ENCODE data around the gene MRPL2. TPM values are rescaled to one million over a fixed set of nuclear protein-coding genes. Genes with fewer than 3 reads are reported as not detected.

Gene MRPL2
- total RNA-seq, 2 experiments from 2014 or later = 108 TPM

DNA sequence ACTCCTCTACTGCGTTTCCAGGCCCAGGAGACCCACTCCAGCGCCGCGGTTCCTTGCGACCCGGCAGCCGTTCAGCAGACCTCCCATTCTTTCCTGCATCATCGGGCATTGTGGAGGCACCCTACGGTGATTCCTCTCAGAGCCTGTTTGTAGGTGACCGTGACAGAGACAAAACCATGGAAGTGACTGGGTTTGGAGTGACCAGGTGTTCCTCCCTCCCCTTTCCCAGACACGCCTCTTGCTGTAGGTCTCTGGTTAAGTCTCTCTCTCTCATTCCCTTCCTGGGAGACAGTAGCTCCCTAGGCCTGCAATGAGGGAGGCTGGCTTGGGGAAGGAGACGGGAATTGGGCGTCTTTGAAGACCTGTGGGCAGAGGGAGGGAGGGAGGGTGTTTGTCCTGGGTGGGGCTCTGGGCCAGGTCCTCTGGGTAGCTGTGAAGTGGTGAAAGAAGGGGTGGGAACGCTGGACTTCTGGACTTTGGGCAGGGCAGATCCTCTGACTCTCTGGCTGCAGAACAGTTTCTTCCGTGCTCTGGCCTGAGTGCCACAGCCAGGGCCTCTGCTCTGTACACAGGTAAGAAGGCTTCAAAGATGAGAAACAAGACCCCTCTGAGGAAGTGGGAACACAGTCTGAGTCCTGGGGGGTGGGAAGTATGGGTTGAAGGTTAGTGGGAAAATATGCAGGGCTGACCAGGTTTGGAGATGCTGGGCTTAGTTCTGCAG is 960 bp upstream of the MRPL2 start:
- TF ChIP-seq, protein P1, sequence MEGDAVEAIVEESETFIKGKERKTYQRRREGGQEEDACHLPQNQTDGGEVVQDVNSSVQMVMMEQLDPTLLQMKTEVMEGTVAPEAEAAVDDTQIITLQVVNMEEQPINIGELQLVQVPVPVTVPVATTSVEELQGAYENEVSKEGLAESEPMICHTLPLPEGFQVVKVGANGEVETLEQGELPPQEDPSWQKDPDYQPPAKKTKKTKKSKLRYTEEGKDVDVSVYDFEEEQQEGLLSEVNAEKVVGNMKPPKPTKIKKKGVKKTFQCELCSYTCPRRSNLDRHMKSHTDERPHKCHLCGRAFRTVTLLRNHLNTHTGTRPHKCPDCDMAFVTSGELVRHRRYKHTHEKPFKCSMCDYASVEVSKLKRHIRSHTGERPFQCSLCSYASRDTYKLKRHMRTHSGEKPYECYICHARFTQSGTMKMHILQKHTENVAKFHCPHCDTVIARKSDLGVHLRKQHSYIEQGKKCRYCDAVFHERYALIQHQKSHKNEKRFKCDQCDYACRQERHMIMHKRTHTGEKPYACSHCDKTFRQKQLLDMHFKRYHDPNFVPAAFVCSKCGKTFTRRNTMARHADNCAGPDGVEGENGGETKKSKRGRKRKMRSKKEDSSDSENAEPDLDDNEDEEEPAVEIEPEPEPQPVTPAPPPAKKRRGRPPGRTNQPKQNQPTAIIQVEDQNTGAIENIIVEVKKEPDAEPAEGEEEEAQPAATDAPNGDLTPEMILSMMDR (IDR thresholded peaks at IDR 0.05) = no peak
- ATAC-seq = no peak
- no peak for DNase-seq
- intact Hi-C loops (cut with micrococcal nuclease) = no loop called here
- Mint-ChIP-seq H3K4me3 (peak overlapping the region; percentile 81), H3K27ac (peak overlapping the region; percentile 92), H3K9me3 (no peaks in the 10 kb centered on the region), H3K27me3 (no peaks in the 10 kb centered on the region), H3K4me1 (ENCODE audit: low read depth) (peaks cover 35% of the 10 kb centered on the region), H3K36me3 (ENCODE audit: low read depth) (peaks cover 29% of the 10 kb centered on the region)
- ChIA-PET POLR2A (interaction anchor here (1.3 to 2.6 kb wide), 2 partner anchors 46 to 84 kb away, joined by 6 read pairs; partner anchors contain the start of genes KLHDC3 and MEA1), CTCF (interaction anchor here (1.1 to 4.2 kb wide), 3 partner anchors 9 to 110 kb away, joined by 3 to 32 read pairs (median 4); no protein-coding TSS in a partner anchor)

DNA sequence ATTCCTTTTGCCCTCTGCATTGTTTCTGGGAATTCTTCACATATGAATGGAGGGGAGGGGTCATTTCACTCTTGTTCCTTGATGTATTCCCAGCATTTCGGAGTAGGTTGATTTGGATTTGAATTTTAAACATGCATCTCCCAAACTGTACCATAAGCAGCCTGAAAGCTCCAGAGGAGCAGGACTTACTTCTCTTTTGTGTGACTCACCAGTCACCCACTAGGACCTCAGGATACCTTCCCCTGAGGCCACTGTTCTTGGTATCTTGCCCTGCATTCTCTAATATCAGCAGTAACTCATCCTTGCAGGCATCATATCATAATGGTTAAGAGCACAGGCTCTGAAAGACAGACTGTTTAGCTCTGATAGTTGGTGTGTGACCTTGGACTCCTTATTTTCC is 703 bp downstream of the MRPL2 start:
- H3K4me1 Mint-ChIP-seq (ENCODE audit: low read depth) = peaks cover 42% of the 10 kb centered on the region
- H3K27ac Mint-ChIP-seq = peak overlapping the region; percentile 92
- H3K36me3 Mint-ChIP-seq (ENCODE audit: low read depth) = peaks cover 35% of the 10 kb centered on the region
- peak overlapping the region; percentile 81 for H3K4me3 Mint-ChIP-seq
- H3K9me3 Mint-ChIP-seq = no peaks in the 10 kb centered on the region
- TF ChIP-seq, protein P1 (IDR thresholded peaks at IDR 0.05) = no peak
- CTCF ChIA-PET = interaction anchor here (1.0 to 4.2 kb wide), 2 partner anchors 50 to 85 kb away, joined by 3 to 32 read pairs; no protein-coding TSS in a partner anchor
- intact Hi-C loops (cut with micrococcal nuclease) = loop anchor here (5.0 to 10.0 kb wide), 2 partner anchors 46 to 154 kb away; partner anchors contain the start of genes KLHDC3 and MEA1
- no peak for DNase-seq
- POLR2A ChIA-PET = interaction anchor here (0.7 to 2.6 kb wide), 5 partner anchors 18 to 390 kb away, joined by 3 to 6 read pairs (median 5); partner anchors contain the start of genes KLHDC3, MEA1, PPP2R5D and PTK7
- H3K27me3 Mint-ChIP-seq = no peaks in the 10 kb centered on the region
- no peak for ATAC-seq

DNA sequence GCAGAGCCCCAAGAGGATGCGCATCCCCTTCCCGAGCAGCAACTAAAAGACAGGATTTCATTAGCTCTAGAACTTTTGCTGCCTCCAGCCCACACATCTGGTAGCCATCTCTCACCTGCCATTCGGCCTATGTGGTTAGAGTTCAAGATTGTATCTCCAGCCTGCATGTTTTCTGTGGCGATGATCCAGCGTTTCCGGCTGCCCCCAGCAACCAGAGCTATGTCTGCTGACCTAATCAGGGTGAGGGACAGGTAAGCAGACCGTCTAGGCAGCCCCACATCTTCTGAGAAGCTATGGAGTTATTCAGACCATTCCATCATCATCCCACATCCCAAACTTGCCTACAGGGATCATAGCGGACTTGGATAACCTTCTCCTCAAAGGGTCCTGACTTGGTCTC is 3.3 kb downstream of the MRPL2 start:
- ATAC-seq (no peak), DNase-seq (no peak)
- Mint-ChIP-seq H3K36me3 (ENCODE audit: low read depth) (peaks cover 38% of the 10 kb centered on the region), H3K27ac (no peak overlapping the region), H3K27me3 (no peaks in the 10 kb centered on the region), H3K4me1 (ENCODE audit: low read depth) (peaks cover 53% of the 10 kb centered on the region), H3K4me3 (no peak overlapping the region), H3K9me3 (no peaks in the 10 kb centered on the region)
- TF ChIP-seq, protein P1 (IDR thresholded peaks at IDR 0.05) = no peak
- ChIA-PET CTCF (interaction anchor here (2.7 to 3.1 kb wide), 2 partner anchors 35 to 88 kb away, joined by 6 to 21 read pairs; partner anchors contain the start of gene RRP36), POLR2A (interaction anchor here (1.2 to 1.4 kb wide), 2 partner anchors 42 to 43 kb away, joined by 3 read pairs; partner anchors contain the start of gene KLHDC3)
- intact Hi-C loops (cut with micrococcal nuclease) = loop anchor here (5.0 to 10.0 kb wide), 2 partner anchors 44 to 151 kb away; partner anchors contain the start of genes KLHDC3 and MEA1

DNA sequence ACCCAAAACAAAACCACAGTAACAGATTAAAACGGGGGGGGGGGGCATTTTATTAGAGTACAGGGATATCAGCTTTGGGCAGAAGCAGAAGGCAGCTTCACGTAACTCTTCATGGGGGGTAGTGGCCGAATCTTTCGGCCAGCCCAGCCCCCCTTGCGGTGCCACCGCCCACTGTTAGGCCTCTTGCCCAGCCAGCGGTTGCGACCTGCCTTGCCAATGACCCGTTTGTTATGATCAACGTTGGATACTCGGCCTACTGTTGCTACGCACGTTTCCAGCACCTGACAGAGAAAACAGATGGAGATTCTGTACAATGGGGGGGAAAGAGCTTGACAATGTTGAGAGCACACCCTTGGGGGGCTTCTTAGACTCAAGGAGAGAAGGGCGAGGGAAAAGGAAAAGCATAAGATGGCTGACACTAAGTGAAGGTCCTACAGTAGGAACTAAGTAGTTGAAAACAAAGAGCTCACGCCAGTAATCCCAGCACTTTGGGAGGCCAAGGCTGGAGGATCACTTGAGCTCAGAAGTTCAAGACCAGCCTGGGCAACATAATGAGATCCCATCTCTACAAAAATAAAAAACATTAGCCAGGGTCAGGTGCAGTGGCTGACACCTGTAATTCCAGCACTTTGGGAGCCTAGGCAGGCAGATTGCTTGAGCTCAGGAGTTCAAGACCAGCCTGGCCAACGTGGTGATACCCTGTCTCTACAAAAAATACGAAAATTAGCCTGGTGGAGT is 4.9 kb downstream of the MRPL2 start:
- peak overlapping the region; percentile 96 for H3K27ac Mint-ChIP-seq
- DNase-seq (no peak), ATAC-seq (no peak)
- TF ChIP-seq, protein P1 (IDR thresholded peaks at IDR 0.05) = no peak
- peaks cover 46% of the 10 kb centered on the region for H3K36me3 Mint-ChIP-seq (ENCODE audit: low read depth)
- H3K9me3 Mint-ChIP-seq = no peaks in the 10 kb centered on the region
- peaks cover 45% of the 10 kb centered on the region for H3K4me1 Mint-ChIP-seq (ENCODE audit: low read depth)
- intact Hi-C loops (cut with micrococcal nuclease) = loop anchor here (10.0 kb wide), 1 partner anchor 150 kb away; no protein-coding TSS in a partner anchor
- no peaks in the 10 kb centered on the region for H3K27me3 Mint-ChIP-seq
- H3K4me3 Mint-ChIP-seq = peak overlapping the region; percentile 93
- POLR2A ChIA-PET = interaction anchor here (0.7 to 1.7 kb wide), 14 partner anchors 14 to 308 kb away, joined by 3 to 7 read pairs (median 3); partner anchors contain the start of genes CNPY3, PEX6, RRP36 and TBCC
- CTCF ChIA-PET = interaction anchor here (1.0 to 3.1 kb wide), 4 partner anchors 11 to 89 kb away, joined by 3 to 21 read pairs (median 6); partner anchors contain the start of gene RRP36

All from activated CD8-positive, alpha-beta T cell treated with anti-CD3 and anti-CD28 coated beads for 36 hours (primary cell).